Breast epithelium (tissue), 3 donors: ENCODE results near the gene KCNK15.

Source experiments
- CTCF ChIP-seq, 3 donors: fragments of 450-650 bp; IDR thresholded peaks; one replicate each; pipeline ENCODE4 v1.5.1; 2016 to 2017; ENCODE audit warnings: antibody characterized with exemption in 3 of 3, mild to moderate bottlenecking in 3 of 3, moderate library complexity in 3 of 3
- POLR2A ChIP-seq: fragments of 450-650 bp; IDR thresholded peaks from one replicate; pipeline ENCODE4 v1.6.1; 2016; ENCODE audit warnings: antibody characterized with exemption, mild to moderate bottlenecking, moderate library complexity
- POLR2AphosphoS5 ChIP-seq, 3 donors: sonication (generic); formaldehyde crosslinking; IDR thresholded peaks; one replicate each; pipeline ENCODE4 v1.6.1; 2017; ENCODE audit warnings: antibody characterized with exemption in 3 of 3

- TF ChIP-seq POLR2AphosphoS5 (IDR thresholded peaks at IDR 0.05), result no peak
- no peak for TF ChIP-seq POLR2A
- no peak for TF ChIP-seq CTCF (IDR thresholded peaks at IDR 0.05)
Observed at GRCh38 chr20:44724423-44725091, 21.1 kb upstream of the KCNK15 start.
